Trophoblast cell (in vitro differentiated cells and primary cell): ENCODE data around the gene CREB5.

Source experiments
- DNase-seq, 2 donors: peaks; one replicate each; pipeline ENCODE4 v3.0.0-alpha.2; 2016
- H2AFZ ChIP-seq: 2 replicates; pipeline ENCODE4 v1.6.1; 2013; ENCODE audit warnings: low read length, moderate library complexity, mild to moderate bottlenecking; ENCODE audit not compliant: insufficient read depth, poor library complexity
- H2AK5ac ChIP-seq: 2 replicates; pipeline ENCODE4 v1.6.1; 2013; ENCODE audit warnings: mild to moderate bottlenecking, low read length
- H2BK120ac ChIP-seq: 2 replicates; pipeline ENCODE4 v1.6.1; 2013; ENCODE audit warnings: low read length, mild to moderate bottlenecking, moderate library complexity; ENCODE audit not compliant: insufficient read depth, poor library complexity
- H2BK12ac ChIP-seq: 2 replicates; pipeline ENCODE4 v1.6.1; 2013; ENCODE audit warnings: mild to moderate bottlenecking, low read length, moderate library complexity
- H2BK5ac ChIP-seq: 2 replicates; pipeline ENCODE4 v1.6.1; 2013; ENCODE audit warnings: low read length, low read depth, moderate library complexity, mild to moderate bottlenecking; ENCODE audit not compliant: poor library complexity
- H3K14ac ChIP-seq: 2 replicates; pipeline ENCODE4 v1.6.1; 2013; ENCODE audit warnings: mild to moderate bottlenecking, low read length
- H3K18ac ChIP-seq: 2 replicates; pipeline ENCODE4 v1.6.1; 2013; ENCODE audit warnings: mild to moderate bottlenecking, low read length
- H3K23ac ChIP-seq: 2 replicates; pipeline ENCODE4 v1.6.1; 2013; ENCODE audit warnings: low read length
- H3K27ac ChIP-seq: 2 replicates; pipeline ENCODE4 v1.5.1; 2013; ENCODE audit warnings: low read depth, mild to moderate bottlenecking, inconsistent platforms, low read length, moderate library complexity
- H3K27me3 ChIP-seq: 2 replicates; pipeline ENCODE4 v1.6.1; 2013; ENCODE audit warnings: inconsistent platforms, mild to moderate bottlenecking, low read length, moderate library complexity; ENCODE audit not compliant: insufficient read depth
- H3K36me3 ChIP-seq, 2 experiments: 1 replicate in 1 of 2; 2 replicates in 1 of 2; pipeline ENCODE4 v1.6.1; 2013; ENCODE audit warnings: low read length in 2 of 2, mild to moderate bottlenecking in 2 of 2, moderate library complexity in 1 of 2; ENCODE audit not compliant: insufficient read depth in 2 of 2, control insufficient read depth in 1 of 2
- H3K4ac ChIP-seq: 2 replicates; pipeline ENCODE4 v1.6.1; 2013; ENCODE audit warnings: low read depth, mild to moderate bottlenecking, low read length, moderate library complexity
- H3K4me1 ChIP-seq, 2 experiments: 1 replicate in 1 of 2; 2 replicates in 1 of 2; pipeline ENCODE4 v1.6.1; 2013; ENCODE audit warnings: low read length in 2 of 2, mild to moderate bottlenecking in 2 of 2, moderate library complexity in 1 of 2; ENCODE audit not compliant: insufficient read depth in 2 of 2, control insufficient read depth in 1 of 2
- H3K4me2 ChIP-seq: 2 replicates; pipeline ENCODE4 v1.6.1; 2013; ENCODE audit warnings: inconsistent platforms, mild to moderate bottlenecking, low read length, moderate library complexity
- H3K4me3 ChIP-seq: 2 replicates; pipeline ENCODE4 v1.5.1; 2013; ENCODE audit warnings: mild to moderate bottlenecking, low read depth, low read length, inconsistent platforms
- H3K79me1 ChIP-seq: one replicate; pipeline ENCODE4 v1.6.1; 2013; ENCODE audit warnings: low read length
- H3K79me2 ChIP-seq: 2 replicates; pipeline ENCODE4 v1.6.1; 2013; ENCODE audit warnings: low read length, mild to moderate bottlenecking; ENCODE audit not compliant: control insufficient read depth, insufficient read depth, poor library complexity
- H3K9ac ChIP-seq: 2 replicates; pipeline ENCODE4 v1.6.1; 2013; ENCODE audit warnings: mild to moderate bottlenecking, low read length
- H3K9me3 ChIP-seq: 2 replicates; pipeline ENCODE4 v1.6.1; 2013; ENCODE audit warnings: low read depth, mild to moderate bottlenecking, control low read depth, inconsistent platforms, low read length; ENCODE audit not compliant: insufficient read depth
- H4K12ac ChIP-seq: 2 replicates; pipeline ENCODE4 v1.6.1; 2013; ENCODE audit warnings: low read depth, mild to moderate bottlenecking, low read length, moderate library complexity
- H4K8ac ChIP-seq: 2 replicates; pipeline ENCODE4 v1.6.1; 2013; ENCODE audit warnings: low read depth, mild to moderate bottlenecking, low read length, moderate library complexity
- H4K91ac ChIP-seq: one replicate; pipeline ENCODE4 v1.6.1; 2013; ENCODE audit warnings: low read depth, mild to moderate bottlenecking, low read length, moderate library complexity
- WGBS: extraction: QIAGEN DNeasy Blood & Tissue Kit; methylation state at CpG from one replicate; pipeline ENCODE4 v1.1.7; 2013; ENCODE audit warnings: missing lambda C conversion rate; ENCODE audit not compliant: insufficient read length, insufficient coverage; ENCODE audit errors: extremely low coverage; 5-methylcytosine and 5-hydroxymethylcytosine counted together

The CREB5 gene

DNA sequence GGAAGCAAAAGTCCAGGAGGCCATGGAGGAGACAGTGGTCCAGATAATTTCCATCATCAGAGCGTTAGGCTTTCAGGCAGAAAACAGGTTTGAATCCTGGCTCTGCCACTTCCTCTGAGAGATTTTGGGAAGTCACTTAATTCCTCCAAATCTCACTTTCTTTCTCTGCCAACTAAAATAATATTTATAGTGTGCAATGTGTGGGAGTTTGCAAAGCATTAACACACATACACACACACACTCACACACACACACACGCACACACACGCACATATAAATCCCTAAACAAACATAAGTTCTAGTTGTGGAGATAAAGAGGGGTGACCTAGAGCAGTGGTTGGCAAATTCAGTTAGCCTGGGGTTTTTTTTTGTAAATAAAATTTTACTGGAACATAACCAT, 461.0 kb downstream of the CREB5 start:
- H2AK5ac ChIP-seq, result no peak overlapping the region
- no peak overlapping the region for H3K4me3 ChIP-seq
- no peaks in the 10 kb centered on the region for H3K4me1 ChIP-seq
- no peak overlapping the region for H4K91ac ChIP-seq
- no CpG with 5 or more reads among the region's 3 CpGs for WGBS
- no peak overlapping the region for H4K12ac ChIP-seq
- no peak overlapping the region for H3K18ac ChIP-seq
- H3K36me3 ChIP-seq, result no peaks in the 10 kb centered on the region
- H2AFZ ChIP-seq, result no peak overlapping the region
- H2BK5ac ChIP-seq, result no peak overlapping the region
- no peak overlapping the region for H2BK12ac ChIP-seq
- H4K8ac ChIP-seq, result no peak overlapping the region
- no peak overlapping the region for H3K23ac ChIP-seq
- no peak overlapping the region for H3K4me2 ChIP-seq
- H3K9ac ChIP-seq, result no peak overlapping the region
- no peak overlapping the region for H3K4ac ChIP-seq
- no peaks in the 10 kb centered on the region for H3K27me3 ChIP-seq
- no peaks in the 10 kb centered on the region for H3K79me1 ChIP-seq
- H2BK120ac ChIP-seq, result no peak overlapping the region
- H3K14ac ChIP-seq, result no peak overlapping the region
- H3K79me2 ChIP-seq, result no peaks in the 10 kb centered on the region
- no peak overlapping the region for H3K27ac ChIP-seq
- DNase-seq, result no peak
- H3K9me3 ChIP-seq, result no peaks in the 10 kb centered on the region

DNA sequence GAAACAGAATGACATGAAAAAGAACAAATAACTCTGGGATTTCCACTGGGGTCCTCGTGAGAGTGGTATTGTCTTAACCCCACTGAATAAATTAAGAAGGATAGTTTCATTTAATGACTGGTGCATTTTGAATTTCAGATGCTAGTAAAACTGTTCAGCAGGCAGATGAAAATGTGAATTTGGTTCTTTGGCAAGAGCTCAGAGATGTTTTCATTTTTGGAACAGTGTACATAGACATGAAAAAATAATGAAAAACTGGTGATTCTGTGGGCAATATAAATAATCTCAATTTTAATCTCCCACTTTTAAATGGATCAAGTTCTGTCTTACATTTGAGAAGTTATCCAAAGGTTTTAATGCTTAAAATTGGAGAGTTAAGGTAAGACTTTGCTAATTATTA, 461.7 kb downstream of the CREB5 start:
- H3K9me3 ChIP-seq, result no peaks in the 10 kb centered on the region
- no peak overlapping the region for H2BK5ac ChIP-seq
- H3K4me1 ChIP-seq, result no peaks in the 10 kb centered on the region
- no peak overlapping the region for H2BK12ac ChIP-seq
- H3K4me3 ChIP-seq, result no peak overlapping the region
- DNase-seq, result no peak
- no peak overlapping the region for H2AK5ac ChIP-seq
- no peak overlapping the region for H3K18ac ChIP-seq
- H4K91ac ChIP-seq, result no peak overlapping the region
- H2BK120ac ChIP-seq, result no peak overlapping the region
- no peak overlapping the region for H3K14ac ChIP-seq
- no peak overlapping the region for H2AFZ ChIP-seq
- H3K79me1 ChIP-seq, result no peaks in the 10 kb centered on the region
- no peak overlapping the region for H3K4ac ChIP-seq
- H3K36me3 ChIP-seq, result no peaks in the 10 kb centered on the region
- H3K4me2 ChIP-seq, result no peak overlapping the region
- H3K9ac ChIP-seq, result no peak overlapping the region
- H3K23ac ChIP-seq, result no peak overlapping the region
- H3K27me3 ChIP-seq, result no peaks in the 10 kb centered on the region
- H3K79me2 ChIP-seq, result no peaks in the 10 kb centered on the region
- no peak overlapping the region for H4K12ac ChIP-seq
- H3K27ac ChIP-seq, result no peak overlapping the region
- H4K8ac ChIP-seq, result no peak overlapping the region
- no CpG with 5 or more reads among the region's 1 CpG for WGBS
